Thyroid gland (tissue), 4 donors: ENCODE data around the gene BTBD6. TPM values are rescaled to one million over a fixed set of nuclear protein-coding genes. Genes with fewer than 3 reads are reported as not detected.

ENCODE experiments used
- DNase-seq, 2 donors: peaks; one replicate each; pipeline ENCODE4 v3.0.0-alpha.2; 2019
- H3K27ac ChIP-seq, 3 donors: fragments of 200-600 bp; sonication (generic); 1 replicate in 2 of 3; 2 replicates in 1 of 3; pipeline ENCODE4 v1.5.1; 2016 to 2019; ENCODE audit warnings: mild to moderate bottlenecking in 1 of 3, moderate library complexity in 1 of 3
- H3K27me3 ChIP-seq: fragments of 200-600 bp; sonication (generic); one replicate; pipeline ENCODE4 v1.5.1; 2019
- H3K36me3 ChIP-seq, 2 donors: fragments of 200-600 bp; sonication (generic); one replicate each; pipeline ENCODE4 v1.5.1; 2016 to 2019
- H3K4me1 ChIP-seq, 2 donors: fragments of 200-600 bp; sonication (generic); one replicate each; pipeline ENCODE4 v1.5.1; 2017 to 2019
- H3K4me3 ChIP-seq, 3 donors: fragments of 200-600 bp; sonication (generic); replicated peaks in 1 of 3; 1 replicate in 2 of 3; 2 replicates in 1 of 3; pipeline ENCODE4 v1.5.1; 2016; ENCODE audit warnings: mild to moderate bottlenecking in 1 of 3
- H3K9me3 ChIP-seq: fragments of 200-600 bp; sonication (generic); one replicate; pipeline ENCODE4 v1.5.1; 2017
- POLR2A ChIP-seq, 2 donors: fragments of 450-650 bp; IDR thresholded peaks; one replicate each; pipeline ENCODE4 v1.6.1; 2017; ENCODE audit warnings: antibody characterized with exemption in 2 of 2, mild to moderate bottlenecking in 2 of 2, moderate library complexity in 1 of 2
- WGBS, 2 donors: methylation state at CpG; one replicate each; pipeline ENCODE4 v1.1.5; 2017; 5-methylcytosine and 5-hydroxymethylcytosine counted together
- intact Hi-C: fragments of 100-400 bp; cut with DNase I; formaldehyde crosslinking; loops from one replicate; pipeline ENCODE4 v1.15.1; 2023
- total RNA-seq, 4 donors: library from RNA; depleted of rRNA; stranded (reverse); fragments of >200 nt; gene quantifications; one replicate each; pipeline ENCODE4 v1.2.3, GENCODE V29; 2016
- TF ChIP-seq, protein P1 (sequence below), 6 experiments: fragments of 200-600 bp in 3 of 6; fragments of 450-650 bp in 3 of 6; sonication (generic) in 3 of 6; IDR thresholded peaks; one replicate each; pipeline ENCODE4 v1.5.1; 2016 to 2019; ENCODE audit warnings: antibody characterized with exemption in 6 of 6, mild to moderate bottlenecking in 2 of 6, inconsistent platforms in 1 of 6, moderate library complexity in 1 of 6

The BTBD6 gene
- total RNA-seq, 4 donors from 2014 or later: 35.9 to 58.2 (median 44.2) TPM

- H3K4me3 ChIP-seq: no peak overlapping the region
- DNase-seq: no peak
- H3K27me3 ChIP-seq: no peaks in the 10 kb centered on the region
- 77 to 82% methylated on average over 16 of the region's 16 CpGs for WGBS, 2 donors
- intact Hi-C loops: loop anchor here (5.0 kb wide), 2 partner anchors 80 to 190 kb away; no protein-coding TSS in a partner anchor
- no peak for TF ChIP-seq POLR2A (IDR thresholded peaks at IDR 0.05)
- TF ChIP-seq, protein P1, sequence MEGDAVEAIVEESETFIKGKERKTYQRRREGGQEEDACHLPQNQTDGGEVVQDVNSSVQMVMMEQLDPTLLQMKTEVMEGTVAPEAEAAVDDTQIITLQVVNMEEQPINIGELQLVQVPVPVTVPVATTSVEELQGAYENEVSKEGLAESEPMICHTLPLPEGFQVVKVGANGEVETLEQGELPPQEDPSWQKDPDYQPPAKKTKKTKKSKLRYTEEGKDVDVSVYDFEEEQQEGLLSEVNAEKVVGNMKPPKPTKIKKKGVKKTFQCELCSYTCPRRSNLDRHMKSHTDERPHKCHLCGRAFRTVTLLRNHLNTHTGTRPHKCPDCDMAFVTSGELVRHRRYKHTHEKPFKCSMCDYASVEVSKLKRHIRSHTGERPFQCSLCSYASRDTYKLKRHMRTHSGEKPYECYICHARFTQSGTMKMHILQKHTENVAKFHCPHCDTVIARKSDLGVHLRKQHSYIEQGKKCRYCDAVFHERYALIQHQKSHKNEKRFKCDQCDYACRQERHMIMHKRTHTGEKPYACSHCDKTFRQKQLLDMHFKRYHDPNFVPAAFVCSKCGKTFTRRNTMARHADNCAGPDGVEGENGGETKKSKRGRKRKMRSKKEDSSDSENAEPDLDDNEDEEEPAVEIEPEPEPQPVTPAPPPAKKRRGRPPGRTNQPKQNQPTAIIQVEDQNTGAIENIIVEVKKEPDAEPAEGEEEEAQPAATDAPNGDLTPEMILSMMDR (IDR thresholded peaks at IDR 0.05): no peak
- H3K27ac ChIP-seq: no peak overlapping the region
- no peaks in the 10 kb centered on the region for H3K9me3 ChIP-seq
- peaks cover 4 to 5% of the 10 kb centered on the region in 2 donors for H3K4me1 ChIP-seq
- no peaks in the 10 kb centered on the region for H3K36me3 ChIP-seq
Measured at GRCh38 chr14:105282098-105282725, 33.9 kb downstream of the BTBD6 start.

DNA sequence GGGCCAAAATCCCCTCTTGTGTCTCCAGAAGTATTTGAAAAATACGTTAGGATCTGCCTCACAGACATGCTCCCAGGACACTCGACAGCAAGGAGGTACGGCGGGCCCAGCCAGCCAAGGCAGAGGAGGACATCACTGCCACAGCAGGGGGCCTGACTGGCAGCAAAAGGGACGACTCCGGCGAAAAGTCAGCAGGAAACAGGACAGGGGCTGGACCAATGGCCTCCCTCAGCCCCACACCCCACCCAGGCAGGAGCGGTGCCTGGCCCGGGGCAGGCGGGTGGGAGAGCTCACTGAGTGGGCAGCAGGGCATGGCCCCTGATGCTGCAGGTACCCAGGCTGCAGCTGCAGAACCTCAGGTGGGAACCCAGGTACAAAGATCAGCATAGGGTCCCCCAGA lies 34.7 kb downstream of the BTBD6 start:
- intact Hi-C loops: loop anchor here (5.0 kb wide), 2 partner anchors 81 to 191 kb away; no protein-coding TSS in a partner anchor
- Histone ChIP-seq H3K4me3 (no peak overlapping the region), H3K9me3 (no peaks in the 10 kb centered on the region), H3K27ac (no peak overlapping the region), H3K27me3 (no peaks in the 10 kb centered on the region), H3K4me1 (peaks cover 0 to 5% of the 10 kb centered on the region in 2 donors), H3K36me3 (no peaks in the 10 kb centered on the region)
- DNase-seq: no peak
- WGBS, 2 donors: 83 to 89% methylated on average over 7 to 10 of the region's 10 CpGs
- TF ChIP-seq, protein P1 (IDR thresholded peaks at IDR 0.05): no peak
- TF ChIP-seq POLR2A (IDR thresholded peaks at IDR 0.05): no peak

- no peak overlapping the region for H3K4me3 ChIP-seq
- no peaks in the 10 kb centered on the region for H3K36me3 ChIP-seq
- TF ChIP-seq, protein P1 (IDR thresholded peaks at IDR 0.05): no peak
- TF ChIP-seq POLR2A (IDR thresholded peaks at IDR 0.05): no peak
- no peak for DNase-seq
- intact Hi-C loops: loop anchor here (5.0 kb wide), 2 partner anchors 82 to 192 kb away; no protein-coding TSS in a partner anchor
- no peaks in the 10 kb centered on the region for H3K27me3 ChIP-seq
- no peak overlapping the region for H3K27ac ChIP-seq
- H3K9me3 ChIP-seq: no peaks in the 10 kb centered on the region
- H3K4me1 ChIP-seq: peaks cover 0 to 5% of the 10 kb centered on the region in 2 donors
- WGBS, 2 donors: 78 to 84% methylated on average over 15 of the region's 15 CpGs
Measured at GRCh38 chr14:105283899-105284298, 35.6 kb downstream of the BTBD6 start.

DNA sequence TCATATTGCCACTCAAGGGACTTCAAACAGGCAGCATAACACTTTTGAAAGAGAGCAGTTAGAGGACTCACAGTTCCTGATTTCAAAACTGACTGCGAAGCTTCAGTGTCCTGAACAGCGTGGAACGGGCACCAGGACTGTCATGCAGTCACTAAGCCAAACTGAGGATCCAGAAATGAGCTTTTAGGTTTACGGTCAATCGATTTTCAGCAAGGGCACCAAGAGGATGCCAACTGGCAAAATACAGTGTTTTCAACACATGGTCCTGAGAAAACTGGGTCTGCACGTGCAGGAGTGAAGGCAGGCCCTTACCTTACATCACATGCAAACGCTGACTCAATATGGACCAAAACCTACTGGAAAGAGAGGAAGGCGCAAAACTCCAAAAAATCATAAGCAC lies 36.8 kb downstream of the BTBD6 start:
- Histone ChIP-seq H3K4me3 (no peak overlapping the region), H3K4me1 (peaks cover 0 to 5% of the 10 kb centered on the region in 2 donors), H3K27ac (no peak overlapping the region), H3K27me3 (no peaks in the 10 kb centered on the region), H3K9me3 (no peaks in the 10 kb centered on the region), H3K36me3 (no peaks in the 10 kb centered on the region)
- TF ChIP-seq POLR2A (IDR thresholded peaks at IDR 0.05): no peak
- TF ChIP-seq, protein P1 (IDR thresholded peaks at IDR 0.05): no peak
- 91 to 95% methylated on average over 8 of the region's 8 CpGs for WGBS, 2 donors
- intact Hi-C loops: no loop called here
- DNase-seq: no peak

GRCh38 chr14:105286759-105287144 lies 38.4 kb downstream of the BTBD6 start:
- TF ChIP-seq POLR2A (IDR thresholded peaks at IDR 0.05): no peak
- TF ChIP-seq, protein P1 (IDR thresholded peaks at IDR 0.05): no peak
- no peak for DNase-seq
- H3K36me3 ChIP-seq: no peaks in the 10 kb centered on the region
- peaks cover 0 to under 1% of the 10 kb centered on the region in 2 donors for H3K4me1 ChIP-seq
- no peak overlapping the region for H3K27ac ChIP-seq
- H3K9me3 ChIP-seq: no peaks in the 10 kb centered on the region
- WGBS, 2 donors: 87 to 95% methylated on average over 8 to 9 of the region's 9 CpGs
- no peak overlapping the region for H3K4me3 ChIP-seq
- intact Hi-C loops: no loop called here
- no peaks in the 10 kb centered on the region for H3K27me3 ChIP-seq
